ENCODE results near the gene REXO4.

GRCh38 chr9:133377721-133378216, 40.0 kb downstream of the REXO4 start:
- no peak for TF ChIP-seq CTCF (IDR thresholded peaks at IDR 0.05; ENCODE audit: control extremely low read depth in 1 of 3, insufficient read depth in 1 of 3, low read depth in 1 of 3, low read length in 3 of 3)
- TF ChIP-seq SAP30 (IDR thresholded peaks at IDR 0.05; ENCODE audit: insufficient read depth, insufficient replicate concordance, low read length) = no peak
- TF ChIP-seq POLR2A (IDR thresholded peaks at IDR 0.05; ENCODE audit: control extremely low read depth in 1 of 2, low read depth in 2 of 2, low read length in 2 of 2) = no peak
- no peak for TF ChIP-seq EZH2 (IDR thresholded peaks at IDR 0.05; ENCODE audit: low read depth, low read length, severe bottlenecking)
- no peak for TF ChIP-seq RXRA (IDR thresholded peaks at IDR 0.05; ENCODE audit: insufficient read depth, low read depth, low read length)
- TF ChIP-seq EP300 (IDR thresholded peaks at IDR 0.05; ENCODE audit: borderline replicate concordance in 1 of 2, low read depth in 2 of 2, low read length in 2 of 2) = no peak
- TF ChIP-seq RBBP5 (IDR thresholded peaks at IDR 0.05; ENCODE audit: borderline replicate concordance, low read depth, low read length) = no peak
- no peak for TF ChIP-seq ATF3 (IDR thresholded peaks at IDR 0.05; ENCODE audit: insufficient read depth, low read depth, low read length)
- TF ChIP-seq ZNF274 (IDR thresholded peaks at IDR 0.05; ENCODE audit: borderline replicate concordance, extremely low read depth, low read length) = no peak
- TF ChIP-seq TAF1 (IDR thresholded peaks at IDR 0.05; ENCODE audit: low read depth, low read length) = no peak
- TF ChIP-seq USF2 (IDR thresholded peaks at IDR 0.05; ENCODE audit: low read length) = no peak
- TF ChIP-seq POLR2AphosphoS5 (IDR thresholded peaks at IDR 0.05; ENCODE audit: low read depth, low read length) = no peak
- TF ChIP-seq YY1 (IDR thresholded peaks at IDR 0.05; ENCODE audit: low read depth, low read length) = no peak

Data from H1 (cell line).